Right lobe of liver (tissue), 6 donors: ENCODE measurements around the gene HUS1B. TPM values are rescaled to one million over a fixed set of nuclear protein-coding genes. Genes with fewer than 3 reads are reported as not detected.

Experiments
- ATAC-seq, 4 donors: fragments of 200-7000 bp; cut with Tn5 transposase; one replicate each; pipeline ENCODE4 v1.9.1; 2020; ENCODE audit warnings: mild to moderate bottlenecking in 4 of 4, moderate library complexity in 4 of 4
- DNase-seq, 3 donors: peaks; one replicate each; pipeline ENCODE4 v3.0.0-alpha.2; 2020
- H3K27ac ChIP-seq, 3 donors: fragments of 200-600 bp; one replicate each; pipeline ENCODE4 v1.8.0; 2022
- H3K27me3 ChIP-seq, 2 donors: fragments of 200-600 bp; one replicate each; pipeline ENCODE4 v1.8.0; 2022
- H3K36me3 ChIP-seq, 4 donors: fragments of 200-600 bp; sonication (generic) in 1 of 4; one replicate each; pipeline versions ENCODE4 v1.5.1 to v1.8.0; 2017 to 2022; ENCODE audit warnings: control low read depth in 1 of 4
- H3K4me1 ChIP-seq, 4 donors: fragments of 200-600 bp; sonication (generic) in 1 of 4; one replicate each; pipeline versions ENCODE4 v1.5.1 to v1.8.0; 2017 to 2022; ENCODE audit warnings: control low read depth in 1 of 4
- H3K4me3 ChIP-seq, 3 donors: fragments of 200-600 bp; one replicate each; pipeline ENCODE4 v1.8.0; 2022
- H3K9me3 ChIP-seq, 4 donors: fragments of 200-600 bp; sonication (generic) in 1 of 4; one replicate each; pipeline versions ENCODE4 v1.5.1 to v1.8.0; 2017 to 2022; ENCODE audit warnings: control low read depth in 1 of 4
- POLR2A ChIP-seq: fragments of 450-650 bp; IDR thresholded peaks from one replicate; pipeline ENCODE4 v1.6.1; 2017; ENCODE audit warnings: antibody characterized with exemption, mild to moderate bottlenecking
- WGBS: methylation state at CpG from one replicate; pipeline ENCODE4 v1.1.6; 2018; ENCODE audit warnings: low coverage, low lambda C conversion rate; ENCODE audit not compliant: insufficient coverage; ENCODE audit errors: missing lambda C conversion rate; 5-methylcytosine and 5-hydroxymethylcytosine counted together
- intact Hi-C, 2 donors: fragments of 100-400 bp; cut with DNase I; formaldehyde crosslinking; loops; one replicate each; pipeline versions ENCODE4 v1.11.2 to v1.14.1; 2022
- total RNA-seq, 6 experiments: library from RNA; depleted of rRNA in 2 of 6; stranded (reverse); fragments of >200 nt in 2 of 6; fragmentation: NEBNext Ultra II Directional in 3 of 6; extraction: Animal tissue kit (Norgen Biotek cat#: 25700) in 3 of 6; gene quantifications; one replicate each; pipeline versions ENCODE4 v1.1.0 to v1.2.4, GENCODE V29; 2016 to 2023
- TF ChIP-seq, protein P1 (sequence below), 4 donors: fragments of 200-600 bp in 3 of 4; fragments of 450-650 bp in 1 of 4; IDR thresholded peaks; one replicate each; pipeline versions ENCODE4 v1.5.1 to v1.8.0; 2016 to 2022; ENCODE audit warnings: antibody characterized with exemption in 4 of 4, mild to moderate bottlenecking in 2 of 4
- donor health status: DM: no; HTN: yes; CAD: no.
- donor health status: DM: no; HTN: no; CAD: no.
- donor health status: DM: no; HTN: no; CAD: no.
- donor health status: DM: no; HTN: yes; CAD: no.
- donor health status: DM: no; HTN: yes; CAD: no.

HUS1B gene
- total RNA-seq, 6 experiments from 2014 or later = 0.26 to 2.8 (median 0.34) TPM; not detected in 1

DNA sequence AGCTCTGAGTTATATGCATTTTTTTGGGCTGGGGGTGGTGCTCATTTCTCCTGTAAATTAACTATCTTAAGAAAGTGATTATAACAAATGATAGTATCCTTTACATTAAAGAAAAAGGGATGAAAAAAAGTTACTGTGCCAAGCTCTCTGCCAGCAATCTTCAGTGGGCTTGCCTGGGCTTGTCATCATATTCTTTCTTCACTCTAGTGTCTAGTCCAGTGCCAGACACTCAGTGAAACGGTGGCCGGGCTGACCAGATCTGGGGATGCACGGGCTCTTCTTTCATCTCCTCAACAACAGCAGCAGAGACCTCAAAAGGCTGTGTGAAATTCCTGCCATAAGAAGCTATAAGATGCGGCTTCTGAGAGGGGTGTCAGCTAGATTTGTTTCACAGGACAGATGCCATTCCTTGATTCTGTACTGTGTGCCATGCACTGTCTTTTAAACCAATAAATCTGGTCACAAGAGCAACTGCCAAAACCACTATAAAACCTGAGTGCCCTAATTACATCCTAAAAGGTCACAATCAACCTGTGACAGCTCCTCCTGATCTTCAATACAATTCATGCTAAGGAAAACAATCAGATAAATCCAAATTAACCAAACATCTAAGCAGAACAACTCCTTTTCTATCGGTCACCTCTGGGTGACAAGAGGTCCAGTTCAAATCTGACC lies 23.9 kb upstream of the HUS1B start:
- WGBS = 86% methylated on average over 5 of the region's 5 CpGs
- intact Hi-C loops = no loop called here
- ATAC-seq (no peak), DNase-seq (no peak)
- Histone ChIP-seq H3K36me3 (no peaks in the 10 kb centered on the region), H3K27ac (no peak overlapping the region), H3K9me3 (no peaks in the 10 kb centered on the region), H3K27me3 (no peaks in the 10 kb centered on the region), H3K4me3 (no peak overlapping the region), H3K4me1 (no peaks in the 10 kb centered on the region)
- no peak for TF ChIP-seq POLR2A
- TF ChIP-seq, protein P1, sequence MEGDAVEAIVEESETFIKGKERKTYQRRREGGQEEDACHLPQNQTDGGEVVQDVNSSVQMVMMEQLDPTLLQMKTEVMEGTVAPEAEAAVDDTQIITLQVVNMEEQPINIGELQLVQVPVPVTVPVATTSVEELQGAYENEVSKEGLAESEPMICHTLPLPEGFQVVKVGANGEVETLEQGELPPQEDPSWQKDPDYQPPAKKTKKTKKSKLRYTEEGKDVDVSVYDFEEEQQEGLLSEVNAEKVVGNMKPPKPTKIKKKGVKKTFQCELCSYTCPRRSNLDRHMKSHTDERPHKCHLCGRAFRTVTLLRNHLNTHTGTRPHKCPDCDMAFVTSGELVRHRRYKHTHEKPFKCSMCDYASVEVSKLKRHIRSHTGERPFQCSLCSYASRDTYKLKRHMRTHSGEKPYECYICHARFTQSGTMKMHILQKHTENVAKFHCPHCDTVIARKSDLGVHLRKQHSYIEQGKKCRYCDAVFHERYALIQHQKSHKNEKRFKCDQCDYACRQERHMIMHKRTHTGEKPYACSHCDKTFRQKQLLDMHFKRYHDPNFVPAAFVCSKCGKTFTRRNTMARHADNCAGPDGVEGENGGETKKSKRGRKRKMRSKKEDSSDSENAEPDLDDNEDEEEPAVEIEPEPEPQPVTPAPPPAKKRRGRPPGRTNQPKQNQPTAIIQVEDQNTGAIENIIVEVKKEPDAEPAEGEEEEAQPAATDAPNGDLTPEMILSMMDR (IDR thresholded peaks at IDR 0.05) = no peak

DNA sequence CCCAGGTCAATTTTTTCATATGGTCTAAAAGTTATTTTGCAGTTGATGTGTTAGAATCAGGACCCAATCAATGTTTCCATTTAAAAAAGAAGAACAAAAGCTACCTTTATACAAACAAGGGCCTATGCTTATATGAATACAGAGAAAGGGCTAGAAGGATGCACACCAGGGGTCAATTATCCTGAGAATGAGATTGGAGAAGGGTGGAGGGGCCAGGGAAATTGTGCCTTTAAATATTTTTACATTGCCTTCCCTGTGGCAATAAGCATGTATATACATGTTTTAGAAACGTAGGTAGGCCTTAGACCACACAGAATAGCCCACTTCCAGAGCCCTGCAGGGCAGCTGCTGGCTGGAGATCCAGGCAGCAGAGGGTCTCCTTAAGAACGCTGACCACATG lies 23.4 kb upstream of the HUS1B start:
- DNase-seq = no peak
- Histone ChIP-seq H3K4me3 (no peak overlapping the region), H3K9me3 (no peaks in the 10 kb centered on the region), H3K27ac (no peak overlapping the region), H3K36me3 (no peaks in the 10 kb centered on the region), H3K27me3 (no peaks in the 10 kb centered on the region), H3K4me1 (no peaks in the 10 kb centered on the region)
- ATAC-seq = no peak
- no peak for TF ChIP-seq POLR2A
- TF ChIP-seq, protein P1 (IDR thresholded peaks at IDR 0.05) = no peak
- intact Hi-C loops = no loop called here
- WGBS = 62% methylated on average over 2 of the region's 2 CpGs

DNA sequence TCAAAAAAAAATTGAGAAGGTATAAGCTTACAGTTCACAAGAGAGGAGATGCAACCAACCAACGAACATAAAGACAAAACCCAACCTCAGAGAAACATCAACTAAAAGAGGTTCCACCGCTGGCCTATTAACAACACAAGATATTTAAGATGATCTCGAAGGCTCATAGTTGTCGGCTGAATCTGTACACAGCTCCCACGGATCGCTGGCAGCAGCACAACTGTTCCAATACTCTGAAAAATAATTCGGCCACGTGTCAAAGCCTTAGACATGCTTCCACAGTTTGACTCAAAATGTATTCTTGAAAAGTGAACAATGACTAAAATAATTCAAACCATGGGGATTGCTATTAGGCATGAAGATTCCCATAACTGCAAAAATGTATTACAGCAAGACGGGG lies 22.4 kb upstream of the HUS1B start:
- Histone ChIP-seq H3K36me3 (no peaks in the 10 kb centered on the region), H3K4me3 (no peak overlapping the region), H3K9me3 (no peaks in the 10 kb centered on the region), H3K27me3 (no peaks in the 10 kb centered on the region), H3K4me1 (no peaks in the 10 kb centered on the region), H3K27ac (no peak overlapping the region)
- no peak for ATAC-seq
- DNase-seq = no peak
- intact Hi-C loops = no loop called here
- WGBS = 93% methylated on average over 8 of the region's 9 CpGs
- no peak for TF ChIP-seq POLR2A

DNA sequence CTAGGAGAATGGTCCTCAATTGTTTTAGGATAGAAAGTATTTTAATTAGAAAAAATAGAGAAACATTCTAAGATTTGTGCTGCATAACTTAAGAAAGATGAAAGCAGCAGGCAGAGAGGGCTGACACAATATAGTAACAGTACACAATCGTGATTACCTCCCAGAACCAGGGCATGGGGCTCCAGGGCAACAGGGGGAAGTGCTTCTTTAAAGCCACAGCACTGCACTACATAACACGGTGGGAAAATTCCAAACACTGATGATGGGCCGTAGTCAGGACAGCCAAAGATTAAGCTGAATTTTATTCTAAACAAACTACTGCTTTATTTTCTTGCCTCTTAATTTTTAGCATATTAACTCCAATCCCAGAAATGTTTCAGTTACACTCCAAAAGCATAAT lies 21.6 kb upstream of the HUS1B start:
- H3K27ac ChIP-seq = no peak overlapping the region
- no peak overlapping the region for H3K4me3 ChIP-seq
- H3K9me3 ChIP-seq = no peaks in the 10 kb centered on the region
- intact Hi-C loops = no loop called here
- no peak for TF ChIP-seq POLR2A
- TF ChIP-seq, protein P1 (IDR thresholded peaks at IDR 0.05) = no peak
- DNase-seq = no peak
- H3K36me3 ChIP-seq = no peaks in the 10 kb centered on the region
- 79% methylated on average over 3 of the region's 3 CpGs for WGBS
- H3K4me1 ChIP-seq = peaks cover 0 to 2% (median 0%) of the 10 kb centered on the region in 4 donors
- no peak for ATAC-seq
- no peaks in the 10 kb centered on the region for H3K27me3 ChIP-seq

DNA sequence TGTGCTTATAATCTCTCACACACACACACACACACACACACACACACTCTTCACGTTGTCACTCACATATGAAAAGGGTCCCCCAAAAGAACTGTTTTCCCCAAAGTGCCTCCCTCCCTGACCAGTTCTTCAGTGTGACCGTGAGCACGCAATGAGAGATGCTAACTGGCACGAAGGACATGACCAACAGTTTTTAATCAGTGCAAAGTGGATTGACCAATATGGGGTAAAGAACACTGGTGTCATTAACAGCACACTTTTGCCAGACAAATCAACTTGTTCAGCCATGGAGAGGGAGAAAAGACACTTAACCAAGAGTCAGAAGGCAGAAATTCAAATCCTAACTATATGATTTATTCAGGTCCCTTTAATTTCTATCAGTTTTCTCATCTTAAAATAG lies 21.0 kb upstream of the HUS1B start:
- Histone ChIP-seq H3K27ac (no peak overlapping the region), H3K4me3 (no peak overlapping the region), H3K9me3 (no peaks in the 10 kb centered on the region), H3K27me3 (no peaks in the 10 kb centered on the region), H3K36me3 (no peaks in the 10 kb centered on the region), H3K4me1 (peaks cover 0 to 2% (median 0%) of the 10 kb centered on the region in 4 donors)
- DNase-seq (no peak), ATAC-seq (no peak)
- no peak for TF ChIP-seq POLR2A
- TF ChIP-seq, protein P1 (IDR thresholded peaks at IDR 0.05) = no peak
- 85% methylated on average over 4 of the region's 4 CpGs for WGBS
- intact Hi-C loops = no loop called here
